Measurements from ENCODE around the gene FLT1. TPM values are rescaled to one million over a fixed set of nuclear protein-coding genes. Genes with fewer than 3 reads are reported as not detected.

The FLT1 gene
- total and polyA plus RNA-seq, 7 donors = 9.0 to 38.6 (median 15.6) TPM

DNA sequence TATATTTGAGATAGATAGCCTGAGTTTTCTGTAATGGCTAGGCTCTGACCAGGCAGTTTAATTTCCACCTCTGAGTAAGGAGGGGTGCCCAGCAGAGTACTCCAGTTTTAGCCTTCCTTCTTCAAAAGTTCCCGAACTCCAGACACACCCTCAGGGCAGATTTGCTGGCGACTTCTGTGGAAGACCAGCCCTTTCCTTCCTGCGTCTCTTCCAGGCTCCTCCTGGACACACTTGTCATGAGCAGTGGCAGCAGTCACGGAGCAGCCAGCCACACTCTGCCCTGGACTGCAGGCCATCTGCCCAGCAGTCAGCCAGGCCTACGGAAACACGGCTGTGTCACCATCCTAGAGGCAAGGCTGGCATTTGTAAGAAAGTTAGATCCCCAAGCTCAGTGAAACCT is 6.6 kb upstream of the FLT1 start:
- no peaks in the 10 kb centered on the region for H3K36me3 ChIP-seq (ENCODE audit: insufficient read depth in 1 of 2, low read depth in 1 of 2)
- TF ChIP-seq, protein P1, sequence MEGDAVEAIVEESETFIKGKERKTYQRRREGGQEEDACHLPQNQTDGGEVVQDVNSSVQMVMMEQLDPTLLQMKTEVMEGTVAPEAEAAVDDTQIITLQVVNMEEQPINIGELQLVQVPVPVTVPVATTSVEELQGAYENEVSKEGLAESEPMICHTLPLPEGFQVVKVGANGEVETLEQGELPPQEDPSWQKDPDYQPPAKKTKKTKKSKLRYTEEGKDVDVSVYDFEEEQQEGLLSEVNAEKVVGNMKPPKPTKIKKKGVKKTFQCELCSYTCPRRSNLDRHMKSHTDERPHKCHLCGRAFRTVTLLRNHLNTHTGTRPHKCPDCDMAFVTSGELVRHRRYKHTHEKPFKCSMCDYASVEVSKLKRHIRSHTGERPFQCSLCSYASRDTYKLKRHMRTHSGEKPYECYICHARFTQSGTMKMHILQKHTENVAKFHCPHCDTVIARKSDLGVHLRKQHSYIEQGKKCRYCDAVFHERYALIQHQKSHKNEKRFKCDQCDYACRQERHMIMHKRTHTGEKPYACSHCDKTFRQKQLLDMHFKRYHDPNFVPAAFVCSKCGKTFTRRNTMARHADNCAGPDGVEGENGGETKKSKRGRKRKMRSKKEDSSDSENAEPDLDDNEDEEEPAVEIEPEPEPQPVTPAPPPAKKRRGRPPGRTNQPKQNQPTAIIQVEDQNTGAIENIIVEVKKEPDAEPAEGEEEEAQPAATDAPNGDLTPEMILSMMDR (IDR thresholded peaks at IDR 0.05) = no peak
- 50 to 67% (median 59%) methylated on average over 6 of the region's 6 CpGs for WGBS, 3 donors
- no peak for DNase-seq
- H3K27me3 ChIP-seq (ENCODE audit: insufficient read depth in 3 of 3, low read length in 2 of 3) = peaks cover 0 to 14% (median 0%) of the 10 kb centered on the region in 3 donors
- H3K27ac ChIP-seq = no peak overlapping the region
- no peak for ATAC-seq
- intact Hi-C loops (cut with DNase I) = no loop called here
- no peaks in the 10 kb centered on the region for H3K9me3 ChIP-seq
- no peak overlapping the region for H3K4me3 ChIP-seq
- no peaks in the 10 kb centered on the region for H3K4me1 ChIP-seq

GRCh38 chr13:28499609-28500008 is 4.7 kb upstream of the FLT1 start:
- ATAC-seq = no peak
- intact Hi-C loops (cut with DNase I) = no loop called here

DNA sequence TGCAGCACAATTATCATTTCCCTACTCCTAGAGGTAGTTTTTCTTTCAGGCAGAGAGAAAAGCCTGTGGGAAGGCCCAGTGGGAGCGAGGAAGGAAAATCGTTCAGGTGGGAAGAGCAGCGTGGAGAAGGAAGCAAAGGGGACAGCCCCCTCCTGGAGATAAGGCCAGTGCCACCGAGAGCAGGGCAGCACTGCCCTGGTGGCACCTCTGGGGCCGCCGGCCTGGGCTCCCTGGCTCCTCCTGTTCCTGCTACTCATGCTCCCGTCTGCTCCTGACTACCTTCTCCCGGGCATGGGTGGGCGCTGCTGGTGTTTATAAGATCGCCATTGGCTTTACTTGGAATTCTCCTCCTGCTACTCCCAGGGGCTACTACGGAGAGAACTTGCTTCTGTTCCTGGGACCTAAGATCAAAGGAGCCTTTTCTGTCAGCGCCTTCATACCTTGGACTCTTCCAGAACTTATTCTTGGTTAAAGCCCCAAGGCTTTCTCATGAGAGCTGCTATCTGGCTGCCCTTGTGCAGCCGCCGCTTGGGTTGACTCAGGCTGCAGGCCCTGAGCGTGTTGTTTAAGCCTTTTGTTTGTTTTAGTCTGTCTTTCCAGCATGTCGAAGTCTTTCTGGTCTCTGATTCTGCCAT is 3.7 kb upstream of the FLT1 start:
- no peak overlapping the region for H3K27ac ChIP-seq
- H3K4me1 ChIP-seq = peaks cover 3% of the 10 kb centered on the region
- no peaks in the 10 kb centered on the region for H3K36me3 ChIP-seq (ENCODE audit: insufficient read depth in 1 of 2, low read depth in 1 of 2)
- 78 to 84% (median 83%) methylated on average over 13 to 16 of the region's 16 CpGs for WGBS, 3 donors
- TF ChIP-seq, protein P1 (IDR thresholded peaks at IDR 0.05) = no peak
- H3K9me3 ChIP-seq = no peaks in the 10 kb centered on the region
- peaks cover 0 to 43% (median 0%) of the 10 kb centered on the region in 3 donors for H3K27me3 ChIP-seq (ENCODE audit: insufficient read depth in 3 of 3, low read length in 2 of 3)
- DNase-seq (no peak), ATAC-seq (no peak)
- no peak overlapping the region for H3K4me3 ChIP-seq
- intact Hi-C loops (cut with DNase I) = no loop called here

More at GRCh38 chr13:28499609-28500008, 4.7 kb upstream of the FLT1 start:
- Histone ChIP-seq H3K36me3 (ENCODE audit: insufficient read depth in 1 of 2, low read depth in 1 of 2) (no peaks in the 10 kb centered on the region), H3K27me3 (ENCODE audit: insufficient read depth in 3 of 3, low read length in 2 of 3) (peaks cover 0 to 33% (median 0%) of the 10 kb centered on the region in 3 donors), H3K27ac (no peak overlapping the region), H3K9me3 (no peaks in the 10 kb centered on the region), H3K4me1 (no peaks in the 10 kb centered on the region), H3K4me3 (no peak overlapping the region)
- DNase-seq = no peak
- TF ChIP-seq, protein P1 (IDR thresholded peaks at IDR 0.05) = no peak
- WGBS, 3 donors = 84 to 91% (median 88%) methylated on average over 5 of the region's 5 CpGs

DNA sequence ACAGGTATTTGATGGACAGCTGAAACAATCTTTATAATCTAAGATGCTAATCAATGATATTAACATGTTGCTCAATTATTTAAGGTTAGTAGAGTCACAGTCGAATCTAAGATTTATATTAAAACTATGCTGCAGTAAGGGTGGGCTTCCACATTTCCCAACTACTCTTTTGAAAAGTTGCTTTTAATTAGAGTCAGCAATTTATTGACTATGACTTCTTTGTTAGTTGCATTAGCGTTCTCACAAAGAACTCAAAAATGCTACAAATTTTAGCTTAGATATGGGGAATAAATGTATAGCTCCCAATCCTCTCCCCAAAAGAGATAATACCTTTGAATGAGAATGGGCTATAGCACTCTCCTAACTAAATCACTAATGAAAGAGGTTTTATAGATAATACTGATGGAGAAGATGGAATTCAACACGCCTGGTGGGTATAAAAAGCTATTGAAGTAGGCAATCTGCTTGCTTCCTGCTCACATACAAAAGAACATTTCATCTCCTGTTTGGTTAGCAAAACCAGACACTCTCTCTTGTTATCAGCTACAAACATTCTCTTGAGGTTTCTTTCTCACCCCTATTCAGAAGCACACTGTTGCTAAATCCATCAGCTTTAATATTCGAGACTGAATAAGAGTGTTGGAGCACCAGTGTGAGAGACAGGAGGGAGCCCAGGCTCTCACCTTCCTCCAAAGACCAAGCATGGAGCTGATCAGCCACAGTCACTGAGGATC is 2.4 kb upstream of the FLT1 start:
- intact Hi-C loops (cut with DNase I) = no loop called here

More for the DNA sequence above, 2.4 kb upstream of the FLT1 start:
- Histone ChIP-seq H3K36me3 (ENCODE audit: insufficient read depth in 1 of 2, low read depth in 1 of 2) (no peaks in the 10 kb centered on the region), H3K27ac (no peak overlapping the region), H3K9me3 (no peaks in the 10 kb centered on the region), H3K27me3 (ENCODE audit: insufficient read depth in 3 of 3, low read length in 2 of 3) (peaks cover 0 to 55% (median 0%) of the 10 kb centered on the region in 3 donors), H3K4me1 (peaks cover 3% of the 10 kb centered on the region), H3K4me3 (no peak overlapping the region)
- no peak for DNase-seq
- ATAC-seq = no peak
- TF ChIP-seq, protein P1 (IDR thresholded peaks at IDR 0.05) = no peak
- 73 to 75% (median 73%) methylated on average over 4 of the region's 4 CpGs for WGBS, 3 donors

Data from psoas muscle (tissue), 8 donors.